HL-60 (cell line): ENCODE data around the gene CYP17A1.

Source experiments
- GABPA ChIP-seq: IDR thresholded peaks from 2 replicates; pipeline ENCODE4 v1.6.1; 2012; ENCODE audit warnings: low read depth
- POLR2AphosphoS5 ChIP-seq: IDR thresholded peaks from 2 replicates; pipeline ENCODE4 v1.6.1; 2012; ENCODE audit warnings: low read depth
- TF ChIP-seq, protein P1 (sequence below): IDR thresholded peaks from one replicate; pipeline ENCODE4 v1.5.1; 2011; ENCODE audit warnings: low read length, control low read depth, inconsistent platforms; ENCODE audit not compliant: insufficient read depth
- TF ChIP-seq, protein P2 (sequence below): IDR thresholded peaks from 2 replicates; pipeline ENCODE4 v1.6.1; 2012; ENCODE audit warnings: low read depth; ENCODE audit not compliant: insufficient replicate concordance

DNA sequence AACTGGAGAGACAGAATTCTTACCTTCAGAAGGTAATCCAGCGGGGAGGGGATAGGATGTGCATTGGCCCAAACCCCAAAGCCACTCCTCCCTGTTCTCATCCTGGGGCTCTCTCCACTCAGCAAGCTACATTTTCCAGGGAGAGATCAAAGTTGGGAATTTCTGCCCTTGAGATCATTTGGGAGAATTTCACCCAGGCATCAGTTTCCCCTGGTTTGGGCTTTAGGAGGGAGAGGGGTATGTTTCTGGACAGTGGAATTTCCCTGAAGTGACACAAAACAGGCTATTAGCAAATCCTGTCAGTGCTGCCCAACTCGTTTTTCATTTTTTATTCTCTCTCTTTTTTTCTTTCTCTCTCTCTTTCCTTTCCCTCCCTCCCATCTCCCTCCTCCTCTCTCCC, 35.7 kb downstream of the CYP17A1 start:
- TF ChIP-seq POLR2AphosphoS5 = no peak
- TF ChIP-seq, protein P1, sequence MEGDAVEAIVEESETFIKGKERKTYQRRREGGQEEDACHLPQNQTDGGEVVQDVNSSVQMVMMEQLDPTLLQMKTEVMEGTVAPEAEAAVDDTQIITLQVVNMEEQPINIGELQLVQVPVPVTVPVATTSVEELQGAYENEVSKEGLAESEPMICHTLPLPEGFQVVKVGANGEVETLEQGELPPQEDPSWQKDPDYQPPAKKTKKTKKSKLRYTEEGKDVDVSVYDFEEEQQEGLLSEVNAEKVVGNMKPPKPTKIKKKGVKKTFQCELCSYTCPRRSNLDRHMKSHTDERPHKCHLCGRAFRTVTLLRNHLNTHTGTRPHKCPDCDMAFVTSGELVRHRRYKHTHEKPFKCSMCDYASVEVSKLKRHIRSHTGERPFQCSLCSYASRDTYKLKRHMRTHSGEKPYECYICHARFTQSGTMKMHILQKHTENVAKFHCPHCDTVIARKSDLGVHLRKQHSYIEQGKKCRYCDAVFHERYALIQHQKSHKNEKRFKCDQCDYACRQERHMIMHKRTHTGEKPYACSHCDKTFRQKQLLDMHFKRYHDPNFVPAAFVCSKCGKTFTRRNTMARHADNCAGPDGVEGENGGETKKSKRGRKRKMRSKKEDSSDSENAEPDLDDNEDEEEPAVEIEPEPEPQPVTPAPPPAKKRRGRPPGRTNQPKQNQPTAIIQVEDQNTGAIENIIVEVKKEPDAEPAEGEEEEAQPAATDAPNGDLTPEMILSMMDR = no peak
- TF ChIP-seq GABPA = no peak
- TF ChIP-seq, protein P2, sequence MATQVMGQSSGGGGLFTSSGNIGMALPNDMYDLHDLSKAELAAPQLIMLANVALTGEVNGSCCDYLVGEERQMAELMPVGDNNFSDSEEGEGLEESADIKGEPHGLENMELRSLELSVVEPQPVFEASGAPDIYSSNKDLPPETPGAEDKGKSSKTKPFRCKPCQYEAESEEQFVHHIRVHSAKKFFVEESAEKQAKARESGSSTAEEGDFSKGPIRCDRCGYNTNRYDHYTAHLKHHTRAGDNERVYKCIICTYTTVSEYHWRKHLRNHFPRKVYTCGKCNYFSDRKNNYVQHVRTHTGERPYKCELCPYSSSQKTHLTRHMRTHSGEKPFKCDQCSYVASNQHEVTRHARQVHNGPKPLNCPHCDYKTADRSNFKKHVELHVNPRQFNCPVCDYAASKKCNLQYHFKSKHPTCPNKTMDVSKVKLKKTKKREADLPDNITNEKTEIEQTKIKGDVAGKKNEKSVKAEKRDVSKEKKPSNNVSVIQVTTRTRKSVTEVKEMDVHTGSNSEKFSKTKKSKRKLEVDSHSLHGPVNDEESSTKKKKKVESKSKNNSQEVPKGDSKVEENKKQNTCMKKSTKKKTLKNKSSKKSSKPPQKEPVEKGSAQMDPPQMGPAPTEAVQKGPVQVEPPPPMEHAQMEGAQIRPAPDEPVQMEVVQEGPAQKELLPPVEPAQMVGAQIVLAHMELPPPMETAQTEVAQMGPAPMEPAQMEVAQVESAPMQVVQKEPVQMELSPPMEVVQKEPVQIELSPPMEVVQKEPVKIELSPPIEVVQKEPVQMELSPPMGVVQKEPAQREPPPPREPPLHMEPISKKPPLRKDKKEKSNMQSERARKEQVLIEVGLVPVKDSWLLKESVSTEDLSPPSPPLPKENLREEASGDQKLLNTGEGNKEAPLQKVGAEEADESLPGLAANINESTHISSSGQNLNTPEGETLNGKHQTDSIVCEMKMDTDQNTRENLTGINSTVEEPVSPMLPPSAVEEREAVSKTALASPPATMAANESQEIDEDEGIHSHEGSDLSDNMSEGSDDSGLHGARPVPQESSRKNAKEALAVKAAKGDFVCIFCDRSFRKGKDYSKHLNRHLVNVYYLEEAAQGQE = no peak
